KMS-11 (cell line): Measurements from ENCODE around the gene CORO1C.

Experiments
- H2AFZ ChIP-seq: fragments of 200-600 bp; sonication (generic); 2 replicates; pipeline ENCODE4 v1.6.1; 2016; ENCODE audit warnings: antibody characterized with exemption, mixed run types, low read depth
- H3K27ac ChIP-seq: fragments of 200-600 bp; sonication (generic); 2 replicates; pipeline ENCODE4 v1.6.1; 2016; ENCODE audit warnings: mild to moderate bottlenecking, mixed run types
- H3K27me3 ChIP-seq: fragments of 200-600 bp; sonication (generic); 2 replicates; pipeline ENCODE4 v1.6.1; 2017; ENCODE audit warnings: mild to moderate bottlenecking, low read depth, mixed run types, moderate library complexity; ENCODE audit not compliant: insufficient read depth
- H3K36me3 ChIP-seq: fragments of 200-600 bp; sonication (generic); 2 replicates; pipeline ENCODE4 v1.6.1; 2017; ENCODE audit warnings: mild to moderate bottlenecking, mixed run types; ENCODE audit not compliant: insufficient read depth
- H3K4me1 ChIP-seq: fragments of 200-600 bp; sonication (generic); 2 replicates; pipeline ENCODE4 v1.6.1; 2016; ENCODE audit warnings: mild to moderate bottlenecking, low read depth, mixed run types; ENCODE audit not compliant: poor library complexity, severe bottlenecking
- H3K4me2 ChIP-seq: fragments of 200-600 bp; sonication (generic); 2 replicates; pipeline ENCODE4 v1.7.0; 2016; ENCODE audit warnings: mild to moderate bottlenecking, mixed run types
- H3K4me3 ChIP-seq: fragments of 200-600 bp; sonication (generic); IDR thresholded peaks from 2 replicates; pipeline ENCODE4 v1.6.1; 2017; ENCODE audit warnings: low read depth, low read length, mixed read lengths; ENCODE audit not compliant: insufficient read depth
- H3K79me2 ChIP-seq: fragments of 200-600 bp; sonication (generic); 2 replicates; pipeline ENCODE4 v1.6.1; 2016; ENCODE audit warnings: low read depth, mixed run types; ENCODE audit not compliant: insufficient read depth
- H3K9ac ChIP-seq: fragments of 200-600 bp; sonication (generic); 2 replicates; pipeline ENCODE4 v1.6.1; 2016; ENCODE audit warnings: mild to moderate bottlenecking, mixed run types
- H4K20me1 ChIP-seq: fragments of 200-600 bp; sonication (generic); 2 replicates; pipeline ENCODE4 v1.6.1; 2016; ENCODE audit warnings: mild to moderate bottlenecking, mixed run types; ENCODE audit not compliant: insufficient read depth
- TF ChIP-seq, protein P1 (sequence below): fragments of 200-600 bp; sonication (generic); conservative IDR thresholded peaks from 2 replicates; pipeline ENCODE4 v1.6.1; 2017; ENCODE audit warnings: low read depth, mild to moderate bottlenecking, antibody characterized with exemption, low read length, moderate library complexity, mixed read lengths

Gene CORO1C

DNA sequence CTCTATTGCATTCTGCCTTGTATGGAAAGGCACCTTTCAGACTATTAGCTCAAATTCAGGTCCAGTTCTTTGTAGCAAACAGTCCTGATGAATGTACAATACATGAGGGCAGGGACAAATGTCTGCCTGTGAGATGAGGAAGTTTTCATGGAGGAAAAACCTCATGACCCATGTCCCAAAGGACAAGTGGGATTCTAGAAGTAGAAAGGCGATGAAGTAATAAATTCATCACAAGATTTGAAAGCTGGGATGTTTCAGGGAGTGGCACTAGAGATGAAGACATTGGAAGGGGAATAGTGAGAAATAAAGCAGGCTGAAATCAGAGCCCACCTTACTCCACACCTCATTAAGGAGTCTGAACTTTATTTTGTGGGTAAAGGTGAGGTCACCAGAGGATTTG, 4.2 kb downstream of the CORO1C start:
- peaks cover 90% of the 10 kb centered on the region for H3K79me2 ChIP-seq
- H3K4me3 ChIP-seq: no peak overlapping the region
- TF ChIP-seq, protein P1, sequence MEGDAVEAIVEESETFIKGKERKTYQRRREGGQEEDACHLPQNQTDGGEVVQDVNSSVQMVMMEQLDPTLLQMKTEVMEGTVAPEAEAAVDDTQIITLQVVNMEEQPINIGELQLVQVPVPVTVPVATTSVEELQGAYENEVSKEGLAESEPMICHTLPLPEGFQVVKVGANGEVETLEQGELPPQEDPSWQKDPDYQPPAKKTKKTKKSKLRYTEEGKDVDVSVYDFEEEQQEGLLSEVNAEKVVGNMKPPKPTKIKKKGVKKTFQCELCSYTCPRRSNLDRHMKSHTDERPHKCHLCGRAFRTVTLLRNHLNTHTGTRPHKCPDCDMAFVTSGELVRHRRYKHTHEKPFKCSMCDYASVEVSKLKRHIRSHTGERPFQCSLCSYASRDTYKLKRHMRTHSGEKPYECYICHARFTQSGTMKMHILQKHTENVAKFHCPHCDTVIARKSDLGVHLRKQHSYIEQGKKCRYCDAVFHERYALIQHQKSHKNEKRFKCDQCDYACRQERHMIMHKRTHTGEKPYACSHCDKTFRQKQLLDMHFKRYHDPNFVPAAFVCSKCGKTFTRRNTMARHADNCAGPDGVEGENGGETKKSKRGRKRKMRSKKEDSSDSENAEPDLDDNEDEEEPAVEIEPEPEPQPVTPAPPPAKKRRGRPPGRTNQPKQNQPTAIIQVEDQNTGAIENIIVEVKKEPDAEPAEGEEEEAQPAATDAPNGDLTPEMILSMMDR: no peak
- H3K36me3 ChIP-seq: no peaks in the 10 kb centered on the region
- H3K27me3 ChIP-seq: no peaks in the 10 kb centered on the region
- H4K20me1 ChIP-seq: no peaks in the 10 kb centered on the region
- 0 out of 2 replicates have a peak overlapping the region, but pooled peaks have one; percentile 33 for H3K4me2 ChIP-seq
- H2AFZ ChIP-seq: no peak overlapping the region
- peaks cover 75% of the 10 kb centered on the region for H3K4me1 ChIP-seq
- no peak overlapping the region for H3K9ac ChIP-seq
- H3K27ac ChIP-seq: no peak overlapping the region

DNA sequence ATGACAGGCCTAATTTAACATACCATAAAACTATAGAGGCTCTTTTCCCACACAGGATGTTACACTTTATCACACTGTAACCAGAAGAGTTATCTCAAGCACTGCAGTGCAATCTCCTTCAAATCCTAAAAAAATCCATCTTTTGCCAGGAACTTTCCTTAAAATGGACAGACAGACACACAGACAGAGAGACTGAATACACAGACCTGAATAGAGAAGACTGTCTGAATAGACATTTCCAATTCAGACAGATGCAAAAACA, 6.5 kb downstream of the CORO1C start:
- Histone ChIP-seq H3K4me1 (peaks cover 90% of the 10 kb centered on the region), H4K20me1 (0 out of 2 replicates have a peak, but pooled peaks cover 4% of the 10 kb centered on the region), H3K4me2 (peak overlapping the region; percentile 94), H3K36me3 (no peaks in the 10 kb centered on the region), H3K79me2 (peaks cover 99% of the 10 kb centered on the region), H3K9ac (no peak overlapping the region), H3K27me3 (no peaks in the 10 kb centered on the region), H3K27ac (peak overlapping the region; percentile 43; the same call in 1 of the 2 replicates), H3K4me3 (no peak overlapping the region), H2AFZ (no peak overlapping the region)
- TF ChIP-seq, protein P1: no peak

DNA sequence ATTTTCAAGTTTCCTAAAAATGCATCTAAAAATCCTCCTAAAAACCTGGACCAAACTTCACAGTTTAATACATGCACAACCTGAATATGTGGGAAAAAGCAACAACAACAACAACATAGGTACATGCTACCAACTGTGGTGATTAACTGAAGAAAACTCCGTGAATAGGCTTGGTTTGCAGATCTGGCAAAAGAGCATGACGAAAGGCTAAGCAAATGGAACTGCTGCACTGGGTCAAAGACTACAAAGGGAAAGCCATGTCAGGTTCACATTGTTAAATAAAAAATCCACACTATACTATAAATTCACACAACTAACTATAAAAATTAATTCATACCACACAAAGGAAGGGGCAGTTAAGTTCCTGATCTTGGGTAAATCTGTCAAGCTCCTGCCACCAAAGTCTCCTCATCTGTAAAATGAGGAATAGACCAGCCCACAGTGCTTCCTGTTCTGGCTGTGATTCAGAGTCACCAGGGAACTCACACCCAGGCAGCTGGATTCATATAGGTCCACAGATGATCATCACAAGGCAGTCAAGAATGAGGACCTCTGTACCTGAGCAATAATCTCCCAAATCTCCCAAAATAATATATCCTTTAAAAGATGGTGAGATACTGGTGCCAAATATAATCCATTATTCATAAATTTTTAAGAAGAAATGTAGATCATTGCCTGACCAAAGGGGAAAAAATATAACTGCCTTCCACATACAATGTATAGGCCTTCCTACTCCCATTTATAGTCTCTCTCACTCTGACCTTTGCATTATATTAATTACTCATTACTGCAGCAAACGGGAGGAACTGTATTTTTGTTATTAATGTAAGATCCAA, 7.0 kb downstream of the CORO1C start:
- no peak overlapping the region for H3K4me3 ChIP-seq
- TF ChIP-seq, protein P1: no peak
- 0 out of 2 replicates have a peak, but pooled peaks cover 4% of the 10 kb centered on the region for H4K20me1 ChIP-seq
- no peak overlapping the region for H2AFZ ChIP-seq
- peak overlapping the region; percentile 94 for H3K4me2 ChIP-seq
- no peaks in the 10 kb centered on the region for H3K36me3 ChIP-seq
- H3K79me2 ChIP-seq: peaks cover 99% of the 10 kb centered on the region
- H3K4me1 ChIP-seq: peaks cover 88% of the 10 kb centered on the region
- H3K27me3 ChIP-seq: no peaks in the 10 kb centered on the region
- peak overlapping the region; percentile 16; the same call in 1 of the 2 replicates for H3K9ac ChIP-seq
- peak overlapping the region; percentile 43; the same call in 1 of the 2 replicates for H3K27ac ChIP-seq

DNA sequence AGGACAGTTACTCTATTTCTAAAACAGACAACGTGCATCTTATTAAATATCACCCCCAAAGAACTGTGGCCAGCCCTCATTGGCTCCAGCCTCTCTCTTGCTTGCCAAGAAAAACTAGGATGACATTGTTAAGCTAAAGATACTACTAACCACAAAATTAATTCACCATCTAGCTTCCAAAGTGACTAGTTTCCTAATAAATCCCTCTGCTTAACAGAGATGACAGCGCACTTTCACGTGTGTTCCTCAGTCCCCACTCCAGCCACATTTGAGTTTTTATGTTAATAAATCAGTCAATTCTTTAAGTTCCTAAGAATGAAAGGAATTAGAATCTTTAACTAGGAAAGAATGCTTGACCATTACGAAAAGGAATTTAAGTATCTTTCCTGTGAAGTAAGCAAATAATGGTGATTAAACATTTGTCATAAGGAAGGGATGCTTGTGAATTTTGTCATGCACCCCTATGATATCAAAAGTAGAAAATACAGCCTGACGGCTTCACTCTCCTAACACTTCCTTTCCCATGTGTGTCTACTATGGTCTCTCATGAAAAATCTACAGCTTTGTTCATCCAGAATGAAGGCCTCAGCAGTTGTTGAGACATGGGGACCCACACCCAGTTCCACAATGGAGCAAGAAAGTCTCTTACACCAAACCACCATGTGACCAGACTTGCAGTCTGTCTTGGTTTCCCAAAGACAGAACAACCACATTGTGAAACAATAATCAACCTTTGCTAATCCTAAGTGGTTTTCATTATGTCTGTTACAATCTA, 8.1 kb downstream of the CORO1C start:
- Histone ChIP-seq H3K79me2 (peaks cover 99% of the 10 kb centered on the region), H3K4me2 (peak overlapping the region; percentile 94), H3K4me3 (no peak overlapping the region), H3K4me1 (peaks cover 77% of the 10 kb centered on the region), H3K36me3 (no peaks in the 10 kb centered on the region), H2AFZ (no peak overlapping the region), H3K9ac (peak overlapping the region; percentile 16; the same call in 1 of the 2 replicates), H3K27ac (peak overlapping the region; percentile 43), H4K20me1 (0 out of 2 replicates have a peak, but pooled peaks cover 4% of the 10 kb centered on the region), H3K27me3 (no peaks in the 10 kb centered on the region)
- TF ChIP-seq, protein P1: no peak
